ENCODE data around the gene CLK2. TPM values are rescaled to one million over a fixed set of nuclear protein-coding genes. Genes with fewer than 3 reads are reported as not detected.
A peak's percentile ranks its signal among the peaks of the same experiment; 100 is the strongest.

CLK2 gene
- polyA plus RNA-seq, 1 experiment, result 40.5 TPM

DNA sequence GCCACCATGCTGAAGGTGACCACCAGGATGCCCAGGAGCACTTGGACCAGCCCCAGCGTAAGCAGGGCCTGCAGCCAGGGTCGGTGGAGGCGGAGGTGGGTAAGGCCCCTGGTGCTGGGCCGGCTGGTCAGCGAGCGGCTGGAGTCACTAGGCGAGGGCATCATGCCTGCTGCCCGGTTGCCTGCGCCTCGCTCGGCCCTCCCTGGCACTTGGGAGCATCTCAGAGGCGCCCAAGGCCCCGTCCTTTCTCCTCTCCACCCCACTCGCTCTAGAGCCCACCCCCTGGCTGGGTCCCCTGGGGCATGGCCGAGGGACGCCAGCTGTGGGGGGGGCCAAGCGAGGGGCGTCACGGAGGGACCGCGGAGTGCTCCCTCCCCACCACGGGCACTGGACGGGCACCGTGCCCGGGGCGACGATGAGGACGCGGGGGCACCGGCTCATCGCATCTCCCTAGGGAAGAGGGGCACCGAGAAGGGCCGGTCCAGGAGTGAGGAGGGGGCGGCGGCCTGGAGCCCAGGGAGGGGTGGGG, 18.5 kb downstream of the CLK2 start:
- no peak overlapping the region for H3K27ac ChIP-seq (ENCODE audit: low read depth, low read length)
- no peak for DNase-seq (ENCODE audit: low read depth, low spot score)
- H3K4me3 ChIP-seq (ENCODE audit: low read depth, low read length), result peak overlapping the region; percentile 77
- ChIA-PET CTCF (interaction anchor here (1.4 to 1.5 kb wide), 2 partner anchors 8 to 22 kb away, joined by 3 to 5 read pairs; no protein-coding TSS in a partner anchor), POLR2A (interaction anchor here (0.9 to 1.0 kb wide), 2 partner anchors 27 to 30 kb away, joined by 3 read pairs; no protein-coding TSS in a partner anchor)
- TF ChIP-seq CTCF (IDR thresholded peaks at IDR 0.05; ENCODE audit: low read depth, low read length), result no peak
- no peaks in the 10 kb centered on the region; the same call in 1 of the 2 replicates for H3K9me3 ChIP-seq (ENCODE audit: control insufficient read depth, insufficient read depth, low read length)
- no peaks in the 10 kb centered on the region for H3K27me3 ChIP-seq (ENCODE audit: control insufficient read depth, insufficient read depth, low read length)

GRCh38 chr1:155254228-155254713, 19.0 kb downstream of the CLK2 start:
- no peak for TF ChIP-seq CTCF (IDR thresholded peaks at IDR 0.05; ENCODE audit: low read depth, low read length)
- Histone ChIP-seq H3K4me3 (ENCODE audit: low read depth, low read length) (peak overlapping the region; percentile 77), H3K27me3 (ENCODE audit: control insufficient read depth, insufficient read depth, low read length) (no peaks in the 10 kb centered on the region), H3K9me3 (ENCODE audit: control insufficient read depth, insufficient read depth, low read length) (no peaks in the 10 kb centered on the region; the same call in 1 of the 2 replicates), H3K27ac (ENCODE audit: low read depth, low read length) (no peak overlapping the region)
- ChIA-PET CTCF (interaction anchor here (0.6 kb wide), 1 partner anchor 337 kb away, joined by 3 read pairs; no protein-coding TSS in a partner anchor), POLR2A (interaction anchor here (1.0 kb wide), 1 partner anchor 30 kb away, joined by 3 read pairs; no protein-coding TSS in a partner anchor)
- DNase-seq (ENCODE audit: low read depth, low spot score), result no peak

- no peak for TF ChIP-seq CTCF (IDR thresholded peaks at IDR 0.05; ENCODE audit: low read depth, low read length)
- H3K9me3 ChIP-seq (ENCODE audit: control insufficient read depth, insufficient read depth, low read length), result no peaks in the 10 kb centered on the region; the same call in 1 of the 2 replicates
- peak overlapping the region; percentile 77 for H3K4me3 ChIP-seq (ENCODE audit: low read depth, low read length)
- no peaks in the 10 kb centered on the region for H3K27me3 ChIP-seq (ENCODE audit: control insufficient read depth, insufficient read depth, low read length)
- DNase-seq (ENCODE audit: low read depth, low spot score), result no peak
- H3K27ac ChIP-seq (ENCODE audit: low read depth, low read length), result no peak overlapping the region
- ChIA-PET POLR2A (interaction anchor here (0.5 kb wide), 1 partner anchor 55 kb away, joined by 4 read pairs; no protein-coding TSS in a partner anchor), CTCF (interaction anchor here (0.6 to 1.2 kb wide), 3 partner anchors 23 to 338 kb away, joined by 3 read pairs; partner anchors contain the start of gene KRTCAP2)
Observed at GRCh38 chr1:155253797-155254196, 19.5 kb downstream of the CLK2 start.

GRCh38 chr1:155253208-155253607, 20.1 kb downstream of the CLK2 start:
- CTCF ChIA-PET, result interaction anchor here (1.2 kb wide), 2 partner anchors 24 to 80 kb away, joined by 3 read pairs; partner anchors contain the start of gene KRTCAP2
- H3K4me3 ChIP-seq (ENCODE audit: low read depth, low read length), result peak overlapping the region; percentile 77

More at GRCh38 chr1:155253208-155253607, 20.1 kb downstream of the CLK2 start:
- TF ChIP-seq CTCF (IDR thresholded peaks at IDR 0.05; ENCODE audit: low read depth, low read length), result no peak
- H3K9me3 ChIP-seq (ENCODE audit: control insufficient read depth, insufficient read depth, low read length), result no peaks in the 10 kb centered on the region; the same call in 1 of the 2 replicates
- no peak overlapping the region for H3K27ac ChIP-seq (ENCODE audit: low read depth, low read length)
- no peak for DNase-seq (ENCODE audit: low read depth, low spot score)
- H3K27me3 ChIP-seq (ENCODE audit: control insufficient read depth, insufficient read depth, low read length), result no peaks in the 10 kb centered on the region
- POLR2A ChIA-PET, result interaction anchor here (0.5 kb wide), 1 partner anchor 54 kb away, joined by 4 read pairs; no protein-coding TSS in a partner anchor

Measured in AG04450 (cell line).